ENCODE results near the gene GALNTL6.

The GALNTL6 gene

GRCh38 chr4:172683021-172683420 is 869.8 kb downstream of the GALNTL6 start:
- DNase-seq (ENCODE audit: low spot score), result no peak
- TF ChIP-seq CTCF (IDR thresholded peaks at IDR 0.05; ENCODE audit: poor library complexity, severe bottlenecking), result no peak

GRCh38 chr4:172686021-172686420 is 872.8 kb downstream of the GALNTL6 start:
- DNase-seq (ENCODE audit: low spot score), result no peak
- H3K36me3 ChIP-seq (ENCODE audit: low read depth), result no peaks in the 10 kb centered on the region
- H3K27ac ChIP-seq (ENCODE audit: poor library complexity, severe bottlenecking), result no peak overlapping the region
- no peak for TF ChIP-seq CTCF (IDR thresholded peaks at IDR 0.05; ENCODE audit: poor library complexity, severe bottlenecking)
- no peak for ATAC-seq (ENCODE audit: low read depth)
- no peaks in the 10 kb centered on the region for H3K27me3 ChIP-seq (ENCODE audit: insufficient read depth, poor library complexity, severe bottlenecking)
- H3K4me3 ChIP-seq (ENCODE audit: severe bottlenecking), result no peak overlapping the region
- no peaks in the 10 kb centered on the region for H3K9me3 ChIP-seq (ENCODE audit: severe bottlenecking)
- H3K4me1 ChIP-seq (ENCODE audit: insufficient read depth, poor library complexity, severe bottlenecking), result no peaks in the 10 kb centered on the region

More at GRCh38 chr4:172683021-172683420, 869.8 kb downstream of the GALNTL6 start:
- Histone ChIP-seq H3K36me3 (ENCODE audit: low read depth) (no peaks in the 10 kb centered on the region), H3K27ac (ENCODE audit: poor library complexity, severe bottlenecking) (no peak overlapping the region), H3K4me1 (ENCODE audit: insufficient read depth, poor library complexity, severe bottlenecking) (no peaks in the 10 kb centered on the region), H3K27me3 (ENCODE audit: insufficient read depth, poor library complexity, severe bottlenecking) (no peaks in the 10 kb centered on the region), H3K4me3 (ENCODE audit: severe bottlenecking) (no peak overlapping the region), H3K9me3 (ENCODE audit: severe bottlenecking) (no peaks in the 10 kb centered on the region)
- no peak for ATAC-seq (ENCODE audit: low read depth)

- no peaks in the 10 kb centered on the region for H3K27me3 ChIP-seq (ENCODE audit: insufficient read depth, poor library complexity, severe bottlenecking)
- no peak for TF ChIP-seq CTCF (IDR thresholded peaks at IDR 0.05; ENCODE audit: poor library complexity, severe bottlenecking)
- H3K4me1 ChIP-seq (ENCODE audit: insufficient read depth, poor library complexity, severe bottlenecking), result no peaks in the 10 kb centered on the region
- H3K9me3 ChIP-seq (ENCODE audit: severe bottlenecking), result no peaks in the 10 kb centered on the region
- ATAC-seq (ENCODE audit: low read depth), result no peak
- no peak for DNase-seq (ENCODE audit: low spot score)
- no peak overlapping the region for H3K27ac ChIP-seq (ENCODE audit: poor library complexity, severe bottlenecking)
- no peaks in the 10 kb centered on the region for H3K36me3 ChIP-seq (ENCODE audit: low read depth)
- no peak overlapping the region for H3K4me3 ChIP-seq (ENCODE audit: severe bottlenecking)
These were observed 875.3 kb downstream of the GALNTL6 start for GRCh38 chr4:172688534-172688933.

- ATAC-seq (ENCODE audit: low read depth) (no peak), DNase-seq (ENCODE audit: low spot score) (no peak)
- TF ChIP-seq CTCF (IDR thresholded peaks at IDR 0.05; ENCODE audit: poor library complexity, severe bottlenecking), result no peak
- Histone ChIP-seq H3K4me3 (ENCODE audit: severe bottlenecking) (no peak overlapping the region), H3K36me3 (ENCODE audit: low read depth) (no peaks in the 10 kb centered on the region), H3K4me1 (ENCODE audit: insufficient read depth, poor library complexity, severe bottlenecking) (no peaks in the 10 kb centered on the region), H3K9me3 (ENCODE audit: severe bottlenecking) (no peaks in the 10 kb centered on the region), H3K27ac (ENCODE audit: poor library complexity, severe bottlenecking) (no peak overlapping the region), H3K27me3 (ENCODE audit: insufficient read depth, poor library complexity, severe bottlenecking) (no peaks in the 10 kb centered on the region)
These were observed 878.3 kb downstream of the GALNTL6 start for GRCh38 chr4:172691552-172691951.

GRCh38 chr4:172692701-172693100 is 879.5 kb downstream of the GALNTL6 start:
- DNase-seq (ENCODE audit: low spot score) (no peak), ATAC-seq (ENCODE audit: low read depth) (no peak)

More at GRCh38 chr4:172692701-172693100, 879.5 kb downstream of the GALNTL6 start:
- Histone ChIP-seq H3K4me1 (ENCODE audit: insufficient read depth, poor library complexity, severe bottlenecking) (no peaks in the 10 kb centered on the region), H3K9me3 (ENCODE audit: severe bottlenecking) (no peaks in the 10 kb centered on the region), H3K36me3 (ENCODE audit: low read depth) (no peaks in the 10 kb centered on the region), H3K4me3 (ENCODE audit: severe bottlenecking) (no peak overlapping the region), H3K27ac (ENCODE audit: poor library complexity, severe bottlenecking) (no peak overlapping the region), H3K27me3 (ENCODE audit: insufficient read depth, poor library complexity, severe bottlenecking) (no peaks in the 10 kb centered on the region)
- TF ChIP-seq CTCF (IDR thresholded peaks at IDR 0.05; ENCODE audit: poor library complexity, severe bottlenecking), result no peak

Data from RWPE2 (cell line).